HG03575 (cell line): ENCODE measurements around the gene SPTY2D1.

Experiments used
- ATAC-seq: cut with Tn5 transposase; IDR thresholded peaks from one replicate; pipeline ENCODE4 v1.9.1; 2021; ENCODE audit not compliant: unreplicated experiment, insufficient number of reproducible peaks, low FRiP score; ENCODE audit errors: extremely low read depth

Gene SPTY2D1

GRCh38 chr11:18575361-18575760, 58.8 kb downstream of the SPTY2D1 start:
- ATAC-seq, result no peak

GRCh38 chr11:18567081-18567480, 67.1 kb downstream of the SPTY2D1 start:
- no peak for ATAC-seq

- ATAC-seq, result no peak
These were observed 67.7 kb downstream of the SPTY2D1 start for GRCh38 chr11:18566406-18566805.

- no peak for ATAC-seq
These were observed 70.0 kb downstream of the SPTY2D1 start for GRCh38 chr11:18564149-18564548.

DNA sequence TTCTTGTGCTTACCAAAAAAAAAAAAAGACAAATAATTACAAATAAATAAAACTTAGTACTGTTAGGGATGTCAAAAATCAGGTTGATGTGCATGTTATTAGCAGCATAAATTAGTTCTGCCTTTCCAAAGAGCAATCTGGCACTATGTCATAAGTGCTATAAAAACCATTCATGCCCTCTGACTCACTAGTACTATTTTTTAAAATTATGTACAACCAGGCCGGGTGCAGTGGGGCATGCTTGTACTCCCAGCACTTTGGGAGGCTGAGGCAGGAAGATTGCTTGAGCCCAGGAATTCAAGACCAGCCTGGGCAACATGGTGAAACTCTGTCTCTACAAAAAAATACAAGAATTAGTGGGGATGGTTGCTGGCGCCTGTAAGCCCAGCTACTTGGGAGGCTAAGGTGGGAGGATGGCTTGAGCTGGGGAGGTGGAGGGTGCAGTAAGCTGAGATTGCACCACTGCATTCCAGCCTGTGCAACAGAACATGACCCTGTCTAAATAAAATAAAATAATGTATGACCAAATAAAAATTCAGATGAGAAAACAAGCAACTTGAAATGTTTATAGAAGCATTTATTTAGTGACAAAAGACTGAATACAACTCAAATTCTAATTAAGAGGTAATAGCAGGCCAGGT, 70.9 kb downstream of the SPTY2D1 start:
- no peak for ATAC-seq
